ENCODE measurements around the gene FAM107A. TPM values are rescaled to one million over a fixed set of nuclear protein-coding genes. Genes with fewer than 3 reads are reported as not detected.

The FAM107A gene
- total and polyA plus RNA-seq, 2 of the 4 experiments (the other 2 are of a cell fraction) = not detected

DNA sequence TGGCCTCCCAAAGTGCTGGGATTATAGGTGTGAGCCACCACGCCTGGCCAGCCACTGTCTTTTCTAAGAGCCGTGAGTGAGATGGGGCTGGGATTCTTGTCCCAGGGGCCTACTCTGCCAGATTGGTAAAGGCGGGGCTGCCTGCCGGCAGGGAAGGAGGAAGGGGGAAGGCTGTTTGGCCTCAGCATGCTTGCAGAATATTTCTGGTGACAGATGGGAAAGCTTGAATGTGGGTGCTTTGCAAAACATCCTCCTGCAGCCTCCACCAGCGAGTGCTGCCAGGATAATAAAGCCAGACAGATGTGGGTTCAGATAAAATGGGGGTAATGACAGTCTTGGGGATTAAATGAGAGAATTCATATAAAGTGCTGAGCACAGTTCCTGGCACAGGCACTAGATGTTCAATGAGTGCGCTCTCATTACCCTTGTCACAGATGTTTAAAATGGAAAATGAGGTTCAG lies 20.4 kb downstream of the FAM107A start:
- Histone ChIP-seq H3K9me3 (ENCODE audit: control insufficient read depth, insufficient read depth, low read length) (peaks cover 3% of the 10 kb centered on the region; the same call in 1 of the 2 replicates), H3K27ac (ENCODE audit: insufficient read depth, low read length) (no peak overlapping the region), H3K27me3 (ENCODE audit: control insufficient read depth, insufficient read depth, low read length) (peaks cover 4% of the 10 kb centered on the region; the same call in 1 of the 2 replicates), H2AK9ac (replicated peaks; ENCODE audit: low read depth, low read length, poor library complexity) (peak overlapping the region; percentile 37), H4K20me1 (ENCODE audit: insufficient read depth, low read length) (no peaks in the 10 kb centered on the region), H3K9me1 (ENCODE audit: insufficient read depth, low read length) (peaks cover 8% of the 10 kb centered on the region; the same call in 1 of the 2 replicates), H2AK5ac (ENCODE audit: low read depth, low read length) (no peak overlapping the region), H3K56ac (ENCODE audit: extremely low read depth, insufficient read depth, low read length) (no peak overlapping the region), H4K5ac (ENCODE audit: low read depth, low read length) (no peak overlapping the region), H3K4me3 (ENCODE audit: insufficient read depth, low read depth, low read length) (no peak overlapping the region), H3K4me1 (ENCODE audit: control insufficient read depth, insufficient read depth, low read length) (peaks cover 2% of the 10 kb centered on the region; the same call in 1 of the 2 replicates), H3K23ac (ENCODE audit: low read depth, low read length) (no peak overlapping the region), H3K4me2 (ENCODE audit: low read depth, low read length) (no peak overlapping the region), H2BK120ac (ENCODE audit: low read depth, low read length) (no peak overlapping the region), H3K4ac (ENCODE audit: low read depth, low read length) (peak overlapping the region; percentile 11; the same call in 1 of the 2 replicates), H3K14ac (replicated peaks; ENCODE audit: low read depth, low read length) (0 out of 2 replicates have a peak overlapping the region, but pooled peaks have one; percentile 48), H2BK15ac (ENCODE audit: low read depth, low read length) (no peak overlapping the region), H3K79me1 (ENCODE audit: low read depth in 1 of 2, low read length in 2 of 2) (no peaks in the 10 kb centered on the region), H4K91ac (ENCODE audit: insufficient read depth, low read depth, low read length) (no peak overlapping the region), H2BK5ac (ENCODE audit: low read depth, low read length, poor library complexity, severe bottlenecking) (no peak overlapping the region), H3K18ac (ENCODE audit: low read depth, low read length) (no peak overlapping the region), H2BK20ac (ENCODE audit: low read depth, low read length) (no peak overlapping the region), H4K8ac (ENCODE audit: low read depth in 2 of 2, low read length in 2 of 2) (no peak overlapping the region), H3K9ac (ENCODE audit: low read depth, low read length) (no peak overlapping the region), H3K36me3 (ENCODE audit: control insufficient read depth, insufficient read depth, low read length) (no peaks in the 10 kb centered on the region), H2AFZ (replicated peaks; ENCODE audit: low read length, poor library complexity) (peak overlapping the region; percentile 27)
- no peak for TF ChIP-seq RAD21 (IDR thresholded peaks at IDR 0.05; ENCODE audit: low read length)
- no peak for TF ChIP-seq MAZ (IDR thresholded peaks at IDR 0.05; ENCODE audit: borderline replicate concordance, low read depth, low read length)
- TF ChIP-seq RFX5 (IDR thresholded peaks at IDR 0.05; ENCODE audit: low read depth, low read length) = no peak
- no peak for TF ChIP-seq SMC3 (IDR thresholded peaks at IDR 0.05; ENCODE audit: low read depth, low read length)
- TF ChIP-seq RCOR1 (IDR thresholded peaks at IDR 0.05; ENCODE audit: insufficient replicate concordance, low read length) = no peak
- TF ChIP-seq MXI1 (IDR thresholded peaks at IDR 0.05; ENCODE audit: borderline replicate concordance, low read depth, low read length) = no peak
- TF ChIP-seq, protein P1, sequence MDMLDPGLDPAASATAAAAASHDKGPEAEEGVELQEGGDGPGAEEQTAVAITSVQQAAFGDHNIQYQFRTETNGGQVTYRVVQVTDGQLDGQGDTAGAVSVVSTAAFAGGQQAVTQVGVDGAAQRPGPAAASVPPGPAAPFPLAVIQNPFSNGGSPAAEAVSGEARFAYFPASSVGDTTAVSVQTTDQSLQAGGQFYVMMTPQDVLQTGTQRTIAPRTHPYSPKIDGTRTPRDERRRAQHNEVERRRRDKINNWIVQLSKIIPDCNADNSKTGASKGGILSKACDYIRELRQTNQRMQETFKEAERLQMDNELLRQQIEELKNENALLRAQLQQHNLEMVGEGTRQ (IDR thresholded peaks at IDR 0.05; ENCODE audit: low read depth, low read length) = no peak
- no peak for TF ChIP-seq CHD1 (IDR thresholded peaks at IDR 0.05; ENCODE audit: low read depth, low read length)
- TF ChIP-seq POLR2A (IDR thresholded peaks at IDR 0.05; ENCODE audit: low read depth, low read length) = no peak
- no peak for TF ChIP-seq NFE2L2 (IDR thresholded peaks at IDR 0.05; ENCODE audit: low read depth, low read length)
- TF ChIP-seq MAFK (IDR thresholded peaks at IDR 0.05; ENCODE audit: low read depth, low read length) = no peak
- TF ChIP-seq, protein P2, sequence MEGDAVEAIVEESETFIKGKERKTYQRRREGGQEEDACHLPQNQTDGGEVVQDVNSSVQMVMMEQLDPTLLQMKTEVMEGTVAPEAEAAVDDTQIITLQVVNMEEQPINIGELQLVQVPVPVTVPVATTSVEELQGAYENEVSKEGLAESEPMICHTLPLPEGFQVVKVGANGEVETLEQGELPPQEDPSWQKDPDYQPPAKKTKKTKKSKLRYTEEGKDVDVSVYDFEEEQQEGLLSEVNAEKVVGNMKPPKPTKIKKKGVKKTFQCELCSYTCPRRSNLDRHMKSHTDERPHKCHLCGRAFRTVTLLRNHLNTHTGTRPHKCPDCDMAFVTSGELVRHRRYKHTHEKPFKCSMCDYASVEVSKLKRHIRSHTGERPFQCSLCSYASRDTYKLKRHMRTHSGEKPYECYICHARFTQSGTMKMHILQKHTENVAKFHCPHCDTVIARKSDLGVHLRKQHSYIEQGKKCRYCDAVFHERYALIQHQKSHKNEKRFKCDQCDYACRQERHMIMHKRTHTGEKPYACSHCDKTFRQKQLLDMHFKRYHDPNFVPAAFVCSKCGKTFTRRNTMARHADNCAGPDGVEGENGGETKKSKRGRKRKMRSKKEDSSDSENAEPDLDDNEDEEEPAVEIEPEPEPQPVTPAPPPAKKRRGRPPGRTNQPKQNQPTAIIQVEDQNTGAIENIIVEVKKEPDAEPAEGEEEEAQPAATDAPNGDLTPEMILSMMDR (conservative IDR thresholded peaks at IDR 0.05; ENCODE audit: low read depth, low read length) = no peak
- no peak for TF ChIP-seq FOS (IDR thresholded peaks at IDR 0.05; ENCODE audit: low read depth, low read length)
- TF ChIP-seq BHLHE40 (IDR thresholded peaks at IDR 0.05; ENCODE audit: low read depth, low read length) = no peak
- TF ChIP-seq CEBPB (IDR thresholded peaks at IDR 0.05; ENCODE audit: low read depth, low read length) = no peak
- TF ChIP-seq, protein P3, sequence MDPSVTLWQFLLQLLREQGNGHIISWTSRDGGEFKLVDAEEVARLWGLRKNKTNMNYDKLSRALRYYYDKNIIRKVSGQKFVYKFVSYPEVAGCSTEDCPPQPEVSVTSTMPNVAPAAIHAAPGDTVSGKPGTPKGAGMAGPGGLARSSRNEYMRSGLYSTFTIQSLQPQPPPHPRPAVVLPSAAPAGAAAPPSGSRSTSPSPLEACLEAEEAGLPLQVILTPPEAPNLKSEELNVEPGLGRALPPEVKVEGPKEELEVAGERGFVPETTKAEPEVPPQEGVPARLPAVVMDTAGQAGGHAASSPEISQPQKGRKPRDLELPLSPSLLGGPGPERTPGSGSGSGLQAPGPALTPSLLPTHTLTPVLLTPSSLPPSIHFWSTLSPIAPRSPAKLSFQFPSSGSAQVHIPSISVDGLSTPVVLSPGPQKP (IDR thresholded peaks at IDR 0.05; ENCODE audit: borderline replicate concordance, low read depth, low read length) = no peak
- no peak for ATAC-seq (ENCODE audit: low read depth)
- WGBS, 2 experiments (ENCODE audit: extremely low coverage in 2 of 2, insufficient read length in 1 of 2) = 81% methylated on average over 3 of the region's 6 CpGs; no CpG with 5 or more reads in 1 of the 2 experiments
- DNase-seq = no peak
- dilution Hi-C loops (cut with HindIII; ENCODE audit: low sequenced_read_pairs, unreplicated experiment) (no loop called here), in situ Hi-C loops (cut with MboI; ENCODE audit: low sequenced_read_pairs) (loop anchor here (25.0 kb wide), 1 partner anchor 431 kb away; no protein-coding TSS in a partner anchor), intact Hi-C loops (cut with micrococcal nuclease) (no loop called here)
- no TSS peak for BruUV-seq (replicated peaks)
- POLR2A ChIA-PET (ENCODE audit: unreplicated experiment) = no interaction called here
- CTCF ChIA-PET = interaction anchor here (1.3 kb wide), 1 partner anchor 74 kb away, joined by 5 read pairs; no protein-coding TSS in a partner anchor

Data from IMR-90 (cell line).